DND-41 (cell line): ENCODE data around the gene SMPD4.
"Not testable (repeated sequence)": the region's sequence is repeated elsewhere in the genome, so short reads cannot be mapped to it uniquely, and the experiment has no call there.

Source experiments
- EZH2 ChIP-seq: IDR thresholded peaks from 3 replicates; pipeline ENCODE4 v1.6.1; 2012; ENCODE audit warnings: borderline replicate concordance, low read depth, mild to moderate bottlenecking, moderate library complexity, low read length, inconsistent platforms; ENCODE audit not compliant: severe bottlenecking
- TF ChIP-seq, protein P1 (sequence below): IDR thresholded peaks from 2 replicates; pipeline ENCODE4 v1.5.1; 2012; ENCODE audit warnings: borderline replicate concordance, low read length, moderate library complexity, mild to moderate bottlenecking; ENCODE audit not compliant: poor library complexity, severe bottlenecking; ENCODE audit errors: extremely low read depth

DNA sequence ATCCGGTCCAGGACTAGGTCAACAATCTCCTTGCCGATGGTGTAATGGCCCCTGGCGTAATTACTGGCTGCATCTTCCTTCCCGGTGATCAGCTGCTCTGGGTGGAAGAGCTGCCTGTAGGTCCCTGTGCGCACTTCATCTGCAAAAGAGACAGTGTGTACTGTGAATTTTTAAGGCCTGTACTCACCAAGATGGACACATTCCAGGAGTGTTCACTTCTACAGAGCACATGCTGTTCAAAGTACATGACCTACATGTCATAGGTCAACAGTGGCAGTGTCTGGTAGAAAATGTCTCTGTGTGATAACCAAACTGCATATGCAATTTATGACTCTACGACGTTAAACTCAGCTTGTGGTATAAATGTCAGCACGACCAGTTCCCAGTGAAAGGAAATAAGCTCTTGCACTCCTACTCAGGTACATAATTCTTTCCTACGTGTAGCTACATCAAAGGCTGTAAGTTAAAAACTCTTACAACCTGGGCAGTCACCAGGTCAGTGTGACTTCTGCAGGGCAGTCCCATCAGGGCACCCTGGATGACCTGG is 13.8 kb upstream of the SMPD4 start:
- TF ChIP-seq, protein P1, sequence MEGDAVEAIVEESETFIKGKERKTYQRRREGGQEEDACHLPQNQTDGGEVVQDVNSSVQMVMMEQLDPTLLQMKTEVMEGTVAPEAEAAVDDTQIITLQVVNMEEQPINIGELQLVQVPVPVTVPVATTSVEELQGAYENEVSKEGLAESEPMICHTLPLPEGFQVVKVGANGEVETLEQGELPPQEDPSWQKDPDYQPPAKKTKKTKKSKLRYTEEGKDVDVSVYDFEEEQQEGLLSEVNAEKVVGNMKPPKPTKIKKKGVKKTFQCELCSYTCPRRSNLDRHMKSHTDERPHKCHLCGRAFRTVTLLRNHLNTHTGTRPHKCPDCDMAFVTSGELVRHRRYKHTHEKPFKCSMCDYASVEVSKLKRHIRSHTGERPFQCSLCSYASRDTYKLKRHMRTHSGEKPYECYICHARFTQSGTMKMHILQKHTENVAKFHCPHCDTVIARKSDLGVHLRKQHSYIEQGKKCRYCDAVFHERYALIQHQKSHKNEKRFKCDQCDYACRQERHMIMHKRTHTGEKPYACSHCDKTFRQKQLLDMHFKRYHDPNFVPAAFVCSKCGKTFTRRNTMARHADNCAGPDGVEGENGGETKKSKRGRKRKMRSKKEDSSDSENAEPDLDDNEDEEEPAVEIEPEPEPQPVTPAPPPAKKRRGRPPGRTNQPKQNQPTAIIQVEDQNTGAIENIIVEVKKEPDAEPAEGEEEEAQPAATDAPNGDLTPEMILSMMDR = not testable (repeated sequence)
- not testable (repeated sequence) for TF ChIP-seq EZH2
